ENCODE results near the gene SPANXA2.
"Not testable (repeated sequence)": the region's sequence is repeated elsewhere in the genome, so short reads cannot be mapped to it uniquely, and the experiment has no call there.

The SPANXA2 gene, protein sequence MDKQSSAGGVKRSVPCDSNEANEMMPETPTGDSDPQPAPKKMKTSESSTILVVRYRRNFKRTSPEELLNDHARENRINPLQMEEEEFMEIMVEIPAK

GRCh38 chrX:141589408-141589807 lies at the start of gene SPANXA2:
Gene SPANXA2 (plus strand): TSS chrX:141589708. CDS start chrX:141589768, 60 bp downstream.
- H3K4me1 ChIP-seq (ENCODE audit: control insufficient read depth in 1 of 2, insufficient read depth in 1 of 2, low read depth in 1 of 2, low read length in 1 of 2); H3K27me3 ChIP-seq; H3K27ac ChIP-seq; H3K4me3 ChIP-seq (ENCODE audit: low read depth in 1 of 2, low read length in 1 of 2); H3K36me3 ChIP-seq; H3K9me3 ChIP-seq: not testable (repeated sequence)

GRCh38 chrX:141542551-141542950 lies 47.0 kb upstream of the SPANXA2 start:
- H3K9me3 ChIP-seq; H3K4me1 ChIP-seq (ENCODE audit: control insufficient read depth in 1 of 2, insufficient read depth in 1 of 2, low read depth in 1 of 2, low read length in 1 of 2); H3K27me3 ChIP-seq; H3K4me3 ChIP-seq (ENCODE audit: low read depth in 1 of 2, low read length in 1 of 2); H3K36me3 ChIP-seq; H3K27ac ChIP-seq: not testable (repeated sequence)

- H3K27ac ChIP-seq; H3K4me3 ChIP-seq (ENCODE audit: low read depth in 1 of 2, low read length in 1 of 2); H3K27me3 ChIP-seq; H3K9me3 ChIP-seq; H3K4me1 ChIP-seq (ENCODE audit: control insufficient read depth in 1 of 2, insufficient read depth in 1 of 2, low read depth in 1 of 2, low read length in 1 of 2); H3K36me3 ChIP-seq: not testable (repeated sequence)
Measured at GRCh38 chrX:141584638-141585037, 4.9 kb upstream of the SPANXA2 start, which contains the start of gene SPANXA1. Gene SPANXA1 (minus strand): TSS chrX:141584738. CDS start chrX:141584678, 60 bp downstream.

- Histone ChIP-seq H3K27me3 (no peaks in the 10 kb centered on the region), H3K9me3 (no peaks in the 10 kb centered on the region), H3K4me1 (ENCODE audit: control insufficient read depth in 1 of 2, insufficient read depth in 1 of 2, low read depth in 1 of 2, low read length in 1 of 2) (no peaks in the 10 kb centered on the region), H3K27ac (no peak overlapping the region), H3K36me3 (no peaks in the 10 kb centered on the region), H3K4me3 (ENCODE audit: low read depth in 1 of 2, low read length in 1 of 2) (no peak overlapping the region)
- TF ChIP-seq, protein P1, sequence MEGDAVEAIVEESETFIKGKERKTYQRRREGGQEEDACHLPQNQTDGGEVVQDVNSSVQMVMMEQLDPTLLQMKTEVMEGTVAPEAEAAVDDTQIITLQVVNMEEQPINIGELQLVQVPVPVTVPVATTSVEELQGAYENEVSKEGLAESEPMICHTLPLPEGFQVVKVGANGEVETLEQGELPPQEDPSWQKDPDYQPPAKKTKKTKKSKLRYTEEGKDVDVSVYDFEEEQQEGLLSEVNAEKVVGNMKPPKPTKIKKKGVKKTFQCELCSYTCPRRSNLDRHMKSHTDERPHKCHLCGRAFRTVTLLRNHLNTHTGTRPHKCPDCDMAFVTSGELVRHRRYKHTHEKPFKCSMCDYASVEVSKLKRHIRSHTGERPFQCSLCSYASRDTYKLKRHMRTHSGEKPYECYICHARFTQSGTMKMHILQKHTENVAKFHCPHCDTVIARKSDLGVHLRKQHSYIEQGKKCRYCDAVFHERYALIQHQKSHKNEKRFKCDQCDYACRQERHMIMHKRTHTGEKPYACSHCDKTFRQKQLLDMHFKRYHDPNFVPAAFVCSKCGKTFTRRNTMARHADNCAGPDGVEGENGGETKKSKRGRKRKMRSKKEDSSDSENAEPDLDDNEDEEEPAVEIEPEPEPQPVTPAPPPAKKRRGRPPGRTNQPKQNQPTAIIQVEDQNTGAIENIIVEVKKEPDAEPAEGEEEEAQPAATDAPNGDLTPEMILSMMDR (IDR thresholded peaks at IDR 0.05): no peak
Measured at GRCh38 chrX:141609111-141609510, 19.6 kb downstream of the SPANXA2 start.

DNA sequence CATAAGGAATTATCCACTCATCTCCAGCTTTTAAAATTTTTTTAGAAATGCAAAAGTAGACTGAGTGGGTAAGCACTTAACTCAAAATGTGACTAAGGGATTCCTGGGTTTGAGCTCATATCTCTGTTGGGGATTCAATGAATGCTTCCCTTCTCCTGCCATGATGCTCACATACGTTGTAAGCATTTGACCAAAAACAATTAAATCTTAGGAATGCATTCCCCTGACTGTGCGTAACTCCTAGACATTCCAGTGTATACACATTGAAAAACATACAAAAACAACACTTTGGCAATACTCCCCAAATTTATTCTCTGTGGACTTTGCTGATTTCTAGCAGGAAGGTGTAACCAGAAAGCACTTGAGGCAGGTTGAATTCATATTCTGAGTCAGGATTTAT lies 29.8 kb downstream of the SPANXA2 start:
- no peaks in the 10 kb centered on the region for H3K36me3 ChIP-seq
- H3K4me3 ChIP-seq (ENCODE audit: low read depth in 1 of 2, low read length in 1 of 2): no peak overlapping the region
- H3K27ac ChIP-seq: no peak overlapping the region
- no peaks in the 10 kb centered on the region for H3K4me1 ChIP-seq (ENCODE audit: control insufficient read depth in 1 of 2, insufficient read depth in 1 of 2, low read depth in 1 of 2, low read length in 1 of 2)
- TF ChIP-seq, protein P1 (IDR thresholded peaks at IDR 0.05): no peak
- no peaks in the 10 kb centered on the region for H3K27me3 ChIP-seq
- no peaks in the 10 kb centered on the region for H3K9me3 ChIP-seq

- TF ChIP-seq, protein P1 (IDR thresholded peaks at IDR 0.05): no peak
- Histone ChIP-seq H3K4me1 (ENCODE audit: control insufficient read depth in 1 of 2, insufficient read depth in 1 of 2, low read depth in 1 of 2, low read length in 1 of 2) (no peaks in the 10 kb centered on the region), H3K36me3 (no peaks in the 10 kb centered on the region), H3K27ac (no peak overlapping the region), H3K9me3 (no peaks in the 10 kb centered on the region), H3K4me3 (ENCODE audit: low read depth in 1 of 2, low read length in 1 of 2) (no peak overlapping the region), H3K27me3 (no peaks in the 10 kb centered on the region)
Measured at GRCh38 chrX:141632124-141632523, 42.6 kb downstream of the SPANXA2 start.

DNA sequence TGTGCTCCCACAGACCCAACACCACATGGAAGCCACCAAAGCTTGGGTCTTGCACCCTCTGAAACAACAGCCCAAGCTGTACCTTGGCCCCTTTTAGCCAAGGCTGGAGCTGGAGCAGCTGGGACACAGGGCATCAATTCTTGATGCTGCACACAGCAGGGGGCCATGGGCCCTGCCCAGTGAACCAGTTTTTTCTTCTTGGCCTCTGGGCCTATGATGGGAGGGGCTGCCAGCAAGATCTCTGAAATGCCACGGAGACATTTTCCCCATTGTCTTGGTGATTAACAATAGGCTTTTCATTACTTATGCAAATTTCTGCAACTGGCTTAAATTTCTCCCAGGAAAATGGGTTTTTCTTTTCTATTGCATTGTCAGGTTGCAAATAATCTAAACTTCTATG lies 49.0 kb downstream of the SPANXA2 start:
- H3K36me3 ChIP-seq: no peaks in the 10 kb centered on the region
- H3K4me1 ChIP-seq (ENCODE audit: control insufficient read depth in 1 of 2, insufficient read depth in 1 of 2, low read depth in 1 of 2, low read length in 1 of 2): no peaks in the 10 kb centered on the region
- H3K4me3 ChIP-seq (ENCODE audit: low read depth in 1 of 2, low read length in 1 of 2): no peak overlapping the region
- TF ChIP-seq, protein P1 (IDR thresholded peaks at IDR 0.05): no peak
- H3K27me3 ChIP-seq: no peaks in the 10 kb centered on the region
- no peaks in the 10 kb centered on the region for H3K9me3 ChIP-seq
- H3K27ac ChIP-seq: no peak overlapping the region
